ENCODE data around the gene POLE. TPM values are rescaled to one million over a fixed set of nuclear protein-coding genes. Genes with fewer than 3 reads are reported as not detected.

POLE gene
- total and polyA plus RNA-seq, 11 donors: 5.3 to 18.6 (median 9.8) TPM

DNA sequence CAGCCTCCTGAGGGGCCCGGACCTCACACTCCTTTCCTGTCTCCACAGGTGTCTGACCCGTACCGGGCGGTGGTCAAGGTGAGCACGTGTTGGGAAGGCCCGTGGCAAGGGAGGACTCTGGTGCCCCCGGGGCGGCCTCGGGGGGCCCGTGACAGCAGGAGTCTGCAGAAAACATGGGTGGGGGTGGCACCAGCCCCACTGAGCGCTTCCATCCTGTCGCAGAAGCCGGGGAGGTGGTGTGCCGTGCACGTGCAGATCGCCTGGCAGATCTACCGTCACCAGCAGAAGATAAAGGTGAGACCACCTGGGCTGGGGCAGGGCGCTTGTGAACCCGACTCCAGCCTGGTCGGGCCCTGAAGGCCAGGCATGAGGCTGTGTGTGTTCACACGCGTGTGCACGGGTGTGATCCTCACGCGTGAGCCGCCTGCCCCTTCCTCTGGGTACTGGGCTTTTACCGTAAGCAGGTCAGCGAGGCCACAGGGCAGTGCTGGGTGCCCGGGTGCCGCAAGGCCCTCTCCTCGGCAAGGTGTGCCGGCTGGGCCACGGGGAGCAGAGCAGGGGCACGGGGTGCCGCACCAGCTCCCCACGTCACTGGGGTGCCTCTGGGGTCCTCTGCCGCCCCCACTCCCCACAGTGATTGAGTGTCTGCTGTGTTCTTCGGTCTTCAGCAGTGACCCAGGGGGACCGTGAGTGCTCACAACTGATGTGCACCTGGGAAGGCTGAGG is 112.7 kb downstream of the POLE start:
- no peak for ATAC-seq
- Histone ChIP-seq H3K27me3 (no peaks in the 10 kb centered on the region), H3K4me3 (no peak overlapping the region), H3K36me3 (peaks cover 0 to 83% (median 60%) of the 10 kb centered on the region in 9 donors), H3K27ac (no peak overlapping the region), H3K4me1 (no peaks in the 10 kb centered on the region), H3K9me3 (no peaks in the 10 kb centered on the region)
- TF ChIP-seq, protein P1, sequence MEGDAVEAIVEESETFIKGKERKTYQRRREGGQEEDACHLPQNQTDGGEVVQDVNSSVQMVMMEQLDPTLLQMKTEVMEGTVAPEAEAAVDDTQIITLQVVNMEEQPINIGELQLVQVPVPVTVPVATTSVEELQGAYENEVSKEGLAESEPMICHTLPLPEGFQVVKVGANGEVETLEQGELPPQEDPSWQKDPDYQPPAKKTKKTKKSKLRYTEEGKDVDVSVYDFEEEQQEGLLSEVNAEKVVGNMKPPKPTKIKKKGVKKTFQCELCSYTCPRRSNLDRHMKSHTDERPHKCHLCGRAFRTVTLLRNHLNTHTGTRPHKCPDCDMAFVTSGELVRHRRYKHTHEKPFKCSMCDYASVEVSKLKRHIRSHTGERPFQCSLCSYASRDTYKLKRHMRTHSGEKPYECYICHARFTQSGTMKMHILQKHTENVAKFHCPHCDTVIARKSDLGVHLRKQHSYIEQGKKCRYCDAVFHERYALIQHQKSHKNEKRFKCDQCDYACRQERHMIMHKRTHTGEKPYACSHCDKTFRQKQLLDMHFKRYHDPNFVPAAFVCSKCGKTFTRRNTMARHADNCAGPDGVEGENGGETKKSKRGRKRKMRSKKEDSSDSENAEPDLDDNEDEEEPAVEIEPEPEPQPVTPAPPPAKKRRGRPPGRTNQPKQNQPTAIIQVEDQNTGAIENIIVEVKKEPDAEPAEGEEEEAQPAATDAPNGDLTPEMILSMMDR (IDR thresholded peaks at IDR 0.05): no peak
- no peak for TF ChIP-seq POLR2A (IDR thresholded peaks at IDR 0.05)
- intact Hi-C loops (cut with DNase I): no loop called here
- WGBS, 4 donors: 95 to 98% (median 97%) methylated on average over 30 to 39 of the region's 39 CpGs
- no peak for DNase-seq

Small RNA genes lying within 50 kb of the gene (microRNA-seq; reads per million reads assigned to microRNA genes)
- gene MIR6763: 0 to 0.77 (median 0.40) reads per million in 4 donors

Other genes starting within 250 kb of the POLE start
- 10 to 100 TPM; 23.0 to 88.2 (median 45.4) TPM for gene FBRSL1, start 197.2 kb downstream of the POLE start, total RNA-seq
- gene FBRSL1, start 197.2 kb downstream of the POLE start, polyA plus RNA-seq: 10 to 100 TPM; 35.4 to 40.0 TPM
- not detected for gene LRCOL1, start 76.8 kb downstream of the POLE start, total RNA-seq
- gene LRCOL1, start 76.8 kb downstream of the POLE start, polyA plus RNA-seq: not detected
- not detected for gene P2RX2, start 68.6 kb downstream of the POLE start, total RNA-seq
- not detected for gene P2RX2, start 68.6 kb downstream of the POLE start, polyA plus RNA-seq
- 100 to 1,000 TPM in 1 of 9 donors, 10 to 100 TPM in 8; 23.9 to 149 (median 39.7) TPM for gene PXMP2, start 245 bp upstream of the POLE start, total RNA-seq
- gene PXMP2, start 245 bp upstream of the POLE start, polyA plus RNA-seq: 10 to 100 TPM; 33.3 to 62.0 TPM
- 10 to 100 TPM; 21.2 to 46.5 (median 27.6) TPM for gene PGAM5, start 23.5 kb upstream of the POLE start, total RNA-seq
- 10 to 100 TPM; 20.7 to 31.8 TPM for gene PGAM5, start 23.5 kb upstream of the POLE start, polyA plus RNA-seq
- 10 to 100 TPM; 20.7 to 45.2 (median 29.1) TPM for gene ANKLE2, start 74.5 kb upstream of the POLE start, total RNA-seq
- 10 to 100 TPM; 15.5 to 27.8 TPM for gene ANKLE2, start 74.5 kb upstream of the POLE start, polyA plus RNA-seq
- gene GOLGA3, start 141.5 kb upstream of the POLE start, total RNA-seq: 10 to 100 TPM; 28.3 to 46.2 (median 37.3) TPM
- 10 to 100 TPM; 12.0 to 34.3 TPM for gene GOLGA3, start 141.5 kb upstream of the POLE start, polyA plus RNA-seq
- 10 to 100 TPM; 10.6 to 33.5 (median 16.4) TPM for gene CHFR, start 200.3 kb upstream of the POLE start, total RNA-seq
- 10 to 100 TPM; 17.4 to 21.6 TPM for gene CHFR, start 200.3 kb upstream of the POLE start, polyA plus RNA-seq

Data from heart left ventricle (tissue), 16 donors.